GM23338 (cell line): ENCODE measurements around the gene NLRC5. TPM values are rescaled to one million over a fixed set of nuclear protein-coding genes. Genes with fewer than 3 reads are reported as not detected.
"Not testable (repeated sequence)": the region's sequence is repeated elsewhere in the genome, so short reads cannot be mapped to it uniquely, and the experiment has no call there.

ENCODE experiments used
- ATAC-seq: fragments of 200-7000 bp; cut with Tn5 transposase; 3 replicates; pipeline ENCODE4 v1.9.1; 2020
- DNase-seq: peaks from one replicate; pipeline ENCODE4 v3.0.0-alpha.2; 2015; ENCODE audit warnings: low spot score
- H2AFZ ChIP-seq: fragments of 200-600 bp; sonication (generic); 2 replicates; pipeline ENCODE4 v1.8.0; 2016; ENCODE audit warnings: antibody characterized with exemption, mild to moderate bottlenecking, moderate library complexity
- H3F3A ChIP-seq: fragments of 200-600 bp; sonication (generic); replicated peaks from 2 replicates; pipeline ENCODE4 v1.8.0; 2017; ENCODE audit warnings: antibody characterized with exemption, mixed run types, low read depth
- H3K27ac ChIP-seq: fragments of 200-600 bp; sonication (generic); 2 replicates; pipeline ENCODE4 v1.6.1; 2016; ENCODE audit warnings: low read depth
- H3K27me3 ChIP-seq: fragments of 200-600 bp; sonication (generic); 2 replicates; pipeline ENCODE4 v1.8.0; 2016; ENCODE audit warnings: mild to moderate bottlenecking, mixed run types, moderate library complexity; ENCODE audit not compliant: insufficient read depth
- H3K36me3 ChIP-seq: fragments of 200-600 bp; sonication (generic); 2 replicates; pipeline ENCODE4 v1.8.0; 2016; ENCODE audit warnings: mild to moderate bottlenecking; ENCODE audit not compliant: insufficient read depth
- H3K4me1 ChIP-seq: fragments of 200-600 bp; sonication (generic); 2 replicates; pipeline ENCODE4 v1.8.0; 2016; ENCODE audit warnings: mild to moderate bottlenecking, moderate library complexity; ENCODE audit not compliant: insufficient read depth
- H3K4me2 ChIP-seq: fragments of 200-600 bp; sonication (generic); 2 replicates; pipeline ENCODE4 v1.7.1; 2017; ENCODE audit warnings: mixed run types
- H3K4me3 ChIP-seq: fragments of 200-600 bp; sonication (generic); 2 replicates; pipeline ENCODE4 v1.6.1; 2016; ENCODE audit warnings: mixed run types
- H3K79me2 ChIP-seq: fragments of 200-600 bp; sonication (generic); replicated peaks from 2 replicates; pipeline ENCODE4 v1.8.0; 2017; ENCODE audit warnings: mild to moderate bottlenecking; ENCODE audit not compliant: insufficient read depth
- H3K9me2 ChIP-seq: fragments of 200-600 bp; sonication (generic); 2 replicates; pipeline ENCODE4 v1.8.0; 2017; ENCODE audit not compliant: insufficient read depth
- H4K20me1 ChIP-seq: fragments of 200-600 bp; sonication (generic); replicated peaks from 2 replicates; pipeline ENCODE4 v1.8.0; 2017; ENCODE audit warnings: mild to moderate bottlenecking; ENCODE audit not compliant: insufficient read depth
- H3K27ac Mint-ChIP-seq: 2 replicates; pipeline ENCODE4 v1.8.0; 2020; ENCODE audit warnings: inconsistent platforms, mild to moderate bottlenecking, moderate library complexity, mixed read lengths
- H3K27me3 Mint-ChIP-seq: 3 replicates; pipeline ENCODE4 v1.8.0; 2022; ENCODE audit warnings: low read depth, mild to moderate bottlenecking, moderate library complexity, mixed read lengths, inconsistent platforms; ENCODE audit not compliant: insufficient read depth, poor library complexity
- H3K36me3 Mint-ChIP-seq: 3 replicates; pipeline ENCODE4 v1.8.0; 2021; ENCODE audit warnings: low read depth, mild to moderate bottlenecking, inconsistent platforms, moderate library complexity, mixed read lengths
- H3K4me1 Mint-ChIP-seq: 3 replicates; pipeline ENCODE4 v1.8.0; 2020; ENCODE audit warnings: mild to moderate bottlenecking, inconsistent platforms, mixed read lengths
- H3K4me3 Mint-ChIP-seq: 3 replicates; pipeline ENCODE4 v1.8.0; 2021; ENCODE audit warnings: moderate library complexity, mild to moderate bottlenecking, inconsistent platforms, mixed read lengths
- H3K9me3 Mint-ChIP-seq: 3 replicates; pipeline ENCODE4 v1.8.0; 2020; ENCODE audit warnings: moderate library complexity, mild to moderate bottlenecking, inconsistent platforms, mixed read lengths
- CREB1 ChIP-seq: fragments of 250-450 bp; sonication (Bioruptor Pico); IDR thresholded peaks from 2 replicates; pipeline ENCODE4 v1.5.0; 2020; ENCODE audit warnings: low read depth, mild to moderate bottlenecking, moderate library complexity
- EZH2 ChIP-seq: fragments of 200-600 bp; sonication (generic); IDR thresholded peaks from one replicate; pipeline ENCODE4 v1.8.0; 2017; ENCODE audit warnings: antibody characterized with exemption, mild to moderate bottlenecking, low read depth; ENCODE audit not compliant: unreplicated experiment
- EZH2phosphoT487 ChIP-seq: fragments of 200-600 bp; sonication (generic); IDR thresholded peaks from one replicate; pipeline ENCODE4 v1.8.1; 2018; ENCODE audit warnings: antibody characterized with exemption; ENCODE audit not compliant: unreplicated experiment
- JUNB ChIP-seq: IDR thresholded peaks from one replicate; pipeline ENCODE4 v1.6.1; 2016; ENCODE audit warnings: antibody characterized with exemption; ENCODE audit not compliant: unreplicated experiment
- POLR2AphosphoS5 ChIP-seq: IDR thresholded peaks from 2 replicates; pipeline ENCODE4 v1.6.1; 2016; ENCODE audit warnings: antibody characterized with exemption, low read depth
- ZNF114 ChIP-seq: fragments of 250-450 bp; sonication (Bioruptor Pico); IDR thresholded peaks from 2 replicates; pipeline ENCODE4 v1.5.0; 2020; ENCODE audit warnings: mild to moderate bottlenecking, moderate library complexity
- polyA plus RNA-seq: library from polyadenylated mRNA; unstranded; fragments of >200 nt; fragmentation: Nextera tagmentation; extraction: Ambion mirVana; gene quantifications from 2 replicates; pipeline ENCODE4 v1.2.1, GENCODE V29; 2016
- total RNA-seq: library from RNA; depleted of rRNA; stranded (reverse); fragments of >200 nt; shearing (Covaris generic); gene quantifications from 2 replicates; pipeline ENCODE4 v1.2.3, GENCODE V29; 2014
- TF ChIP-seq, protein P1 (sequence below): IDR thresholded peaks from 2 replicates; pipeline ENCODE4 v1.6.1; 2016; ENCODE audit warnings: antibody characterized with exemption
- TF ChIP-seq, protein P2 (sequence below), 2 experiments: fragments of 200-600 bp in 1 of 2; sonication (generic) in 1 of 2; conservative IDR thresholded peaks; 2 replicates each; pipeline versions ENCODE4 v1.5.1 to v1.6.1; 2016 to 2017; ENCODE audit warnings: antibody characterized with exemption in 2 of 2, low read depth in 2 of 2, mild to moderate bottlenecking in 2 of 2, moderate library complexity in 1 of 2

Gene NLRC5
- total and polyA plus RNA-seq, 2 experiments from 2014 or later = 2.3 to 3.9 TPM

DNA sequence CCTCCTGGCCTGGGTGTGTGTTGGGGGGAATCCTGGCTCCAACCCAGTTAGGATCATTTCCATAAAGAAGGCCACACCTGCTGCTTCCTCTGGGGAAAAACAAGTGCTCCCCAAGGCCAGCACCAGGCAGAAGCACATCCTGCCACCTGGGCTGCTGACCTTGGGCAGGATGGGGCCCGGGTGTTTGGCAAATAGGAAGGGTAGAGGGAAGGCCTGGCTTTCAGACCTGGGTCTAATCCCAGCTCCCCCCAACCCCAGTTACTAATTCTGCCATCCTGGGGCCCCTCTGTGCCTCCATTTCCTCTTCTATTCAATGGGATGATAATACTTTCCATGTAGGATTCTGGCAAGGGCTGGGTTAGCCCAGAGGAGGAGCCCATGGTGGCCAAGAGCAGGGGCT, 3.0 kb upstream of the NLRC5 start:
- H3K9me3 Mint-ChIP-seq = no peaks in the 10 kb centered on the region; the same call in 2 of the 3 replicates
- no peaks in the 10 kb centered on the region for H3F3A ChIP-seq
- TF ChIP-seq, protein P1, sequence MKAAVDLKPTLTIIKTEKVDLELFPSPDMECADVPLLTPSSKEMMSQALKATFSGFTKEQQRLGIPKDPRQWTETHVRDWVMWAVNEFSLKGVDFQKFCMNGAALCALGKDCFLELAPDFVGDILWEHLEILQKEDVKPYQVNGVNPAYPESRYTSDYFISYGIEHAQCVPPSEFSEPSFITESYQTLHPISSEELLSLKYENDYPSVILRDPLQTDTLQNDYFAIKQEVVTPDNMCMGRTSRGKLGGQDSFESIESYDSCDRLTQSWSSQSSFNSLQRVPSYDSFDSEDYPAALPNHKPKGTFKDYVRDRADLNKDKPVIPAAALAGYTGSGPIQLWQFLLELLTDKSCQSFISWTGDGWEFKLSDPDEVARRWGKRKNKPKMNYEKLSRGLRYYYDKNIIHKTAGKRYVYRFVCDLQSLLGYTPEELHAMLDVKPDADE = no peak
- TF ChIP-seq, protein P2, sequence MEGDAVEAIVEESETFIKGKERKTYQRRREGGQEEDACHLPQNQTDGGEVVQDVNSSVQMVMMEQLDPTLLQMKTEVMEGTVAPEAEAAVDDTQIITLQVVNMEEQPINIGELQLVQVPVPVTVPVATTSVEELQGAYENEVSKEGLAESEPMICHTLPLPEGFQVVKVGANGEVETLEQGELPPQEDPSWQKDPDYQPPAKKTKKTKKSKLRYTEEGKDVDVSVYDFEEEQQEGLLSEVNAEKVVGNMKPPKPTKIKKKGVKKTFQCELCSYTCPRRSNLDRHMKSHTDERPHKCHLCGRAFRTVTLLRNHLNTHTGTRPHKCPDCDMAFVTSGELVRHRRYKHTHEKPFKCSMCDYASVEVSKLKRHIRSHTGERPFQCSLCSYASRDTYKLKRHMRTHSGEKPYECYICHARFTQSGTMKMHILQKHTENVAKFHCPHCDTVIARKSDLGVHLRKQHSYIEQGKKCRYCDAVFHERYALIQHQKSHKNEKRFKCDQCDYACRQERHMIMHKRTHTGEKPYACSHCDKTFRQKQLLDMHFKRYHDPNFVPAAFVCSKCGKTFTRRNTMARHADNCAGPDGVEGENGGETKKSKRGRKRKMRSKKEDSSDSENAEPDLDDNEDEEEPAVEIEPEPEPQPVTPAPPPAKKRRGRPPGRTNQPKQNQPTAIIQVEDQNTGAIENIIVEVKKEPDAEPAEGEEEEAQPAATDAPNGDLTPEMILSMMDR (conservative IDR thresholded peaks at IDR 0.05; ENCODE audit: low read depth in 2 of 2) = no peak
- TF ChIP-seq EZH2phosphoT487 = no peak
- TF ChIP-seq EZH2 = no peak
- TF ChIP-seq ZNF114 (CRISPR knock-in tag) = no peak
- no peak overlapping the region for H3K4me3 ChIP-seq
- no peak for ATAC-seq
- H3K27me3 Mint-ChIP-seq = peaks cover 30% of the 10 kb centered on the region
- no peak for DNase-seq
- H3K4me1 ChIP-seq = peaks cover 10% of the 10 kb centered on the region; the same call in 1 of the 2 replicates
- no peak overlapping the region for H2AFZ ChIP-seq
- no peaks in the 10 kb centered on the region; the same call in 2 of the 3 replicates for H3K36me3 Mint-ChIP-seq
- H3K27me3 ChIP-seq = peaks cover 37% of the 10 kb centered on the region
- no peak overlapping the region for H3K4me2 ChIP-seq
- H3K27ac Mint-ChIP-seq = no peak overlapping the region
- no peak overlapping the region for H3K27ac ChIP-seq
- H3K36me3 ChIP-seq = no peaks in the 10 kb centered on the region
- H3K4me3 Mint-ChIP-seq = no peak overlapping the region
- H3K79me2 ChIP-seq = no peaks in the 10 kb centered on the region
- H3K9me2 ChIP-seq = no peaks in the 10 kb centered on the region
- H3K4me1 Mint-ChIP-seq = peaks cover 19% of the 10 kb centered on the region
- H4K20me1 ChIP-seq = no peaks in the 10 kb centered on the region

DNA sequence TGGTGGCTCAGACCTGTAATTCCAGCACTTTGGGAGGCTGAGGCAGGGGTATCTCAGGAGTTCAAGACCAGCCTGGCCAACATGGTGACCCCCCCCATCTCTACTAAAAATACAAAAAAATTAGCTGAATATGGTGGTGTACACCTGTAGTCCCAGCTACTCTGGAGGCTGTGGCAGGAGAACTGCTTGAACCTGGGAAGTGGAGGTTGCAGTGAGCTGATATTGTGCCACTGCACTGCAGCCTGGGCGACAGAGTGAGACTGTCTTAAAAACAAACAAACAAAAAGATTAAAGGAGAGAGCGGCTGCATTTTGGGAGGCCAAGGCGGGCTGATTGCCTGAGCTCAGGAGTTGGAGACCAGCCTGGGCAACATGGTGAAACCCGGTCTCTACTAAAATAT, 2.4 kb upstream of the NLRC5 start:
- H3K27me3 Mint-ChIP-seq = peaks cover 30% of the 10 kb centered on the region
- H2AFZ ChIP-seq, H3K36me3 ChIP-seq, ATAC-seq, DNase-seq, H3K79me2 ChIP-seq, H3K4me3 Mint-ChIP-seq, H3F3A ChIP-seq, H3K9me2 ChIP-seq, H3K36me3 Mint-ChIP-seq, H3K27ac ChIP-seq, H3K9me3 Mint-ChIP-seq, H4K20me1 ChIP-seq, H3K4me3 ChIP-seq, H3K27ac Mint-ChIP-seq, H3K4me2 ChIP-seq: not testable (repeated sequence)
- H3K4me1 Mint-ChIP-seq = peaks cover 23% of the 10 kb centered on the region
- Histone ChIP-seq H3K27me3 (peaks cover 40% of the 10 kb centered on the region), H3K4me1 (peaks cover 10% of the 10 kb centered on the region; the same call in 1 of the 2 replicates)

DNA sequence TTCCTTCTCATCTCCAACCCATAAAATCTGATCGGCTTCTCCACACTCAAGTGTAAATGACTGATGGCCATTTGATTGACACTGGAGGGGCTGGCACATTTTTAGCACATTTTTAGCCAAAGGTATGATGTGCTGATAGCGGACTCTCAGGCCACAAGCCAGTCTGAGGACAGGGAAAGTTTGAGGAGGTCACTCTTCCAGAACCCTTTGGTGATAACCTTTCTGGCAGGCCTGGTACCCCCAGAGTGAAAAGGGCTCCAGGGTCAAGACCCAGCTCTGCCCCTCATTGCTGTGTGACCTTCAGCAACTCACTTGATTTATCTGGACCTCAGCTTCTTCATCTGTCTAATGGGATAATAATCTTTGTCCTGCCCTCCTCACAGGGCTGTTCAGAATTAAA, 1.7 kb upstream of the NLRC5 start:
- no peak overlapping the region for H3K27ac ChIP-seq
- no peaks in the 10 kb centered on the region for H3K9me2 ChIP-seq
- no peak overlapping the region for H2AFZ ChIP-seq
- ATAC-seq = no peak
- Mint-ChIP-seq H3K4me1 (peaks cover 25% of the 10 kb centered on the region), H3K9me3 (no peaks in the 10 kb centered on the region), H3K27ac (no peak overlapping the region), H3K27me3 (peaks cover 28% of the 10 kb centered on the region), H3K4me3 (no peak overlapping the region), H3K36me3 (no peaks in the 10 kb centered on the region; the same call in 2 of the 3 replicates)
- no peaks in the 10 kb centered on the region for H3K36me3 ChIP-seq
- H3F3A ChIP-seq = no peaks in the 10 kb centered on the region
- peaks cover 10% of the 10 kb centered on the region; the same call in 1 of the 2 replicates for H3K4me1 ChIP-seq
- H3K4me2 ChIP-seq = no peak overlapping the region
- H3K27me3 ChIP-seq = peaks cover 40% of the 10 kb centered on the region
- no peaks in the 10 kb centered on the region for H4K20me1 ChIP-seq
- no peaks in the 10 kb centered on the region for H3K79me2 ChIP-seq
- no peak for DNase-seq
- no peak overlapping the region for H3K4me3 ChIP-seq
- TF ChIP-seq EZH2 (no peak), EZH2phosphoT487 (no peak), ZNF114 (CRISPR knock-in tag) (no peak), POLR2AphosphoS5 (no peak), CREB1 (CRISPR knock-in tag) (no peak), JUNB (no peak)
- TF ChIP-seq, protein P1 = no peak
